ENCODE results near the gene TCF7.

- TF ChIP-seq CTCF (IDR thresholded peaks at IDR 0.05; ENCODE audit: low read depth, low read length, missing input control) (no peak), TAF1 (conservative IDR thresholded peaks at IDR 0.05) (no peak), REST (IDR thresholded peaks at IDR 0.05) (no peak), RXRA (IDR thresholded peaks at IDR 0.05) (no peak), MAX (IDR thresholded peaks at IDR 0.05) (no peak), NR2F2 (IDR thresholded peaks at IDR 0.05) (no peak), RAD21 (IDR thresholded peaks at IDR 0.05) (no peak), GABPA (IDR thresholded peaks at IDR 0.05 in 1 of 2, conservative IDR thresholded peaks at IDR 0.05 in 1 of 2) (no peak), ATF3 (IDR thresholded peaks at IDR 0.05) (no peak), SP1 (IDR thresholded peaks at IDR 0.05) (no peak), ZBTB33 (IDR thresholded peaks at IDR 0.05) (no peak), HNF4G (IDR thresholded peaks at IDR 0.05) (no peak), JUND (IDR thresholded peaks at IDR 0.05) (no peak)
Observed at GRCh38 chr5:134143431-134143830, 28.9 kb downstream of the TCF7 start.

Data from liver (tissue), 3 donors.